ENCODE measurements around the gene DIDO1.

The DIDO1 gene

GRCh38 chr20:62935204-62935967 is 9.1 kb upstream of the DIDO1 start:
- TF ChIP-seq, protein P1, sequence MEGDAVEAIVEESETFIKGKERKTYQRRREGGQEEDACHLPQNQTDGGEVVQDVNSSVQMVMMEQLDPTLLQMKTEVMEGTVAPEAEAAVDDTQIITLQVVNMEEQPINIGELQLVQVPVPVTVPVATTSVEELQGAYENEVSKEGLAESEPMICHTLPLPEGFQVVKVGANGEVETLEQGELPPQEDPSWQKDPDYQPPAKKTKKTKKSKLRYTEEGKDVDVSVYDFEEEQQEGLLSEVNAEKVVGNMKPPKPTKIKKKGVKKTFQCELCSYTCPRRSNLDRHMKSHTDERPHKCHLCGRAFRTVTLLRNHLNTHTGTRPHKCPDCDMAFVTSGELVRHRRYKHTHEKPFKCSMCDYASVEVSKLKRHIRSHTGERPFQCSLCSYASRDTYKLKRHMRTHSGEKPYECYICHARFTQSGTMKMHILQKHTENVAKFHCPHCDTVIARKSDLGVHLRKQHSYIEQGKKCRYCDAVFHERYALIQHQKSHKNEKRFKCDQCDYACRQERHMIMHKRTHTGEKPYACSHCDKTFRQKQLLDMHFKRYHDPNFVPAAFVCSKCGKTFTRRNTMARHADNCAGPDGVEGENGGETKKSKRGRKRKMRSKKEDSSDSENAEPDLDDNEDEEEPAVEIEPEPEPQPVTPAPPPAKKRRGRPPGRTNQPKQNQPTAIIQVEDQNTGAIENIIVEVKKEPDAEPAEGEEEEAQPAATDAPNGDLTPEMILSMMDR (IDR thresholded peaks at IDR 0.05; ENCODE audit: borderline replicate concordance, control extremely low read depth, extremely low read depth, insufficient read depth, missing control alignments), result no peak
- no peak for DNase-seq (ENCODE audit: low spot score)
- in situ Hi-C loops (cut with MboI; ENCODE audit: low sequenced_read_pairs, unreplicated experiment), result no loop called here

DNA sequence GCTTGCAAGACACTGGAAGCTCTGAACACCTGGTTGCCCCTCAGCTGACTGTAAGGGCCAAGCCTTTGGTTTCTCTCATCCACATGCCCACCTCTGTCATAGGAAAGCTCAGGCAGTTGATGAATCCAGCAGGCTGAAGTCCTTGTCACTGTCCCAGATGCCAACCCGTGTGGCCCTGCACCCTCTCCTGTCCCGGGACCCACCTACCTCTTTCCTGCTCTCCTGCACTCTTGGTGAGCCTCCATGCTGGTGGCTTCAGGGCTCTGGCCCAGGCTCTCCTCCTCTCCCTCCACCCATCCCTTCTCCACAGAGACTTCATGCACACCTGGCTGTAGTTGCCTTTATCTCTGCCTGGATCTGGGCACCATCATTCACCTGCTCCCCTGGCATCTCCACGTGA is 7.7 kb upstream of the DIDO1 start:
- no peak for DNase-seq (ENCODE audit: low spot score)
- TF ChIP-seq, protein P1 (IDR thresholded peaks at IDR 0.05; ENCODE audit: borderline replicate concordance, control extremely low read depth, extremely low read depth, insufficient read depth, missing control alignments), result no peak
- in situ Hi-C loops (cut with MboI; ENCODE audit: low sequenced_read_pairs, unreplicated experiment), result no loop called here

- DNase-seq (ENCODE audit: low spot score), result no peak
- TF ChIP-seq, protein P1 (IDR thresholded peaks at IDR 0.05; ENCODE audit: borderline replicate concordance, control extremely low read depth, extremely low read depth, insufficient read depth, missing control alignments), result no peak
- in situ Hi-C loops (cut with MboI; ENCODE audit: low sequenced_read_pairs, unreplicated experiment), result no loop called here
Measured at GRCh38 chr20:62931464-62931863, 5.2 kb upstream of the DIDO1 start.

GRCh38 chr20:62929051-62929538 is 2.8 kb upstream of the DIDO1 start:
- in situ Hi-C loops (cut with MboI; ENCODE audit: low sequenced_read_pairs, unreplicated experiment), result no loop called here
- TF ChIP-seq, protein P1 (IDR thresholded peaks at IDR 0.05; ENCODE audit: borderline replicate concordance, control extremely low read depth, extremely low read depth, insufficient read depth, missing control alignments), result no peak
- peak; percentile 85 for DNase-seq (ENCODE audit: low spot score)

DNA sequence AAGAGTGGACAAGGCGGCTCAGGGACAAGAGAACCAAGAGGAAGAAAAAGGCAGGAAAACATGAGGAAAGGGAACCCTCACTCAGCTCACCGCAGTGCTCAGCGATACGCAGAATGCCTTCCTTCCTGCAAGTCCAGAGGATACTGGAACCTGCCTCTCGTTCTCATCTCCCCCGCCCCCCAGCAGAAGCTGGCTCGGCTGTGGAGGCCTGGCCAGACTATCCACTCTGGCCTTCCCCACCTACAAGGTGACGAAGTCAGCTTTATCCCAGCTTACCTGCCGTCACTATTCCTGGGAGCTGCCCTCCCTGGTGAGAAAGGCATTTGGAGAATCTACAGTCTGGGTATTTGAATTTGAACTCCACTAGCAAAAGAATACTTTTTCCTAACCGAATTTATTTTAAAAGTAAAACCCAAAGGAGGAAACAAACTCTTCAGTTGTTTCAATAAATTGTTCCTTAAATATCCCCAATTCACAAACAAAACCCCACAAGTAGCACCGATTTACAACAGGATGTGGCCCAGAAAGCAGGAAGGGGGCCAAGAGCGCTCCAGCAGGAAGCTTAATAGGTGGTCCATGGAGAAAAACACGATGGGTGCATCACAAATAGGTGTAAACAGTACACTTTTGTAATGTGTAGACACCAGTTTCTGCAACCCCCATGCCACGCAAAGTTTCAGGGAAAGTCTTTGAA is 2.1 kb upstream of the DIDO1 start:
- TF ChIP-seq, protein P1 (IDR thresholded peaks at IDR 0.05; ENCODE audit: borderline replicate concordance, control extremely low read depth, extremely low read depth, insufficient read depth, missing control alignments), result no peak
- in situ Hi-C loops (cut with MboI; ENCODE audit: low sequenced_read_pairs, unreplicated experiment), result no loop called here
- no peak for DNase-seq (ENCODE audit: low spot score)

DNA sequence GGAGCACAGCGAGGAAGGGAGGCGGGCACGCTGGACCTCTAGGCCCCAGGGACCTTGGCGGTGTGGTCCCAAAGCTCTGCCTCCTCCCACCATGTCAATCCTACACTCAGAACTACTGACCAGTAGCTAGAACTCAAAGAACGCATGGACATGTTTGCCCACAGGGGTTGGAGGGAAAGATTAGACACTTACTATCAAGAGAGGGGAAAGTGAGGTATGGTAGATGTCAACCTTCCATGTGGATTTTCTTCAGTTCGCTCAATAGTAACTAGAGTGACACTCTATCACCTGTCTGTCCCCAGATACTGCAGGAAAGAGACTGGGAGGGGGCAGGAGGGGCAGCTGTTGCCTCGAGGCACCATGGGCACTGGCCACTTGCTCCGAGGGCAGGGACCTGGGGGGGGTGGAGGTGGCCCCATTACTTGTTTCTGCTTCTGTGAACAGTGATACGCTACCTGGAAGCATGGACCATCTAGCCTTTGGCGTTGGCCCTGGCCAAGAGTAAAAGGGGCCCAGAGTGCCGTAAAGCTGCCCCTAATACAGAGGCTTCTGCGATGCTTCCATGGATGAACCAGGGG is 912 bp upstream of the DIDO1 start:
- TF ChIP-seq, protein P1 (IDR thresholded peaks at IDR 0.05; ENCODE audit: borderline replicate concordance, control extremely low read depth, extremely low read depth, insufficient read depth, missing control alignments), result no peak
- in situ Hi-C loops (cut with MboI; ENCODE audit: low sequenced_read_pairs, unreplicated experiment), result no loop called here
- no peak for DNase-seq (ENCODE audit: low spot score)

Data from GM13976 (cell line).